Subcutaneous adipose tissue (tissue), 4 donors: ENCODE measurements around the gene TRIP4. TPM values are rescaled to one million over a fixed set of nuclear protein-coding genes. Genes with fewer than 3 reads are reported as not detected.

Source experiments
- CTCF ChIP-seq: fragments of 450-650 bp; IDR thresholded peaks from one replicate; pipeline ENCODE4 v1.5.1; 2016; ENCODE audit warnings: low read depth, mild to moderate bottlenecking, control low read depth, antibody characterized with exemption, moderate library complexity
- total RNA-seq, 4 donors: library from RNA; depleted of rRNA; stranded (reverse); fragments of >200 nt; gene quantifications; one replicate each; pipeline ENCODE4 v1.1.0, GENCODE V29; 2016

Gene TRIP4
- total RNA-seq: 10 to 100 TPM; 15.7 to 23.2 (median 18.2) TPM

- TF ChIP-seq CTCF: no peak
These were observed at the start of gene TRIP4 for GRCh38 chr15:64387562-64388168. Gene TRIP4 (plus strand): TSS chr15:64387836. CDS start chr15:64387864, 28 bp downstream.

GRCh38 chr15:64340355-64340754 lies 47.3 kb upstream of the TRIP4 start:
- TF ChIP-seq CTCF: no peak

- TF ChIP-seq CTCF: no peak
These were observed 45.7 kb upstream of the TRIP4 start for GRCh38 chr15:64341961-64342360.

GRCh38 chr15:64343222-64343621 lies 44.4 kb upstream of the TRIP4 start:
- no peak for TF ChIP-seq CTCF

GRCh38 chr15:64343841-64344240 lies 43.8 kb upstream of the TRIP4 start:
- TF ChIP-seq CTCF: no peak

- TF ChIP-seq CTCF: no peak
These were observed 42.9 kb upstream of the TRIP4 start for GRCh38 chr15:64344651-64345294.

GRCh38 chr15:64348455-64348854 lies 39.2 kb upstream of the TRIP4 start:
- TF ChIP-seq CTCF: no peak
